Vagina (tissue), 2 donors: Measurements from ENCODE around the gene THRAP3. TPM values are rescaled to one million over a fixed set of nuclear protein-coding genes. Genes with fewer than 3 reads are reported as not detected.

Source experiments
- DNase-seq, 2 donors: peaks; one replicate each; pipeline ENCODE4 v3.0.0-alpha.2; 2017; ENCODE audit errors: extremely low spot score in 2 of 2
- H3K27ac ChIP-seq: fragments of 200-600 bp; sonication (generic); one replicate; pipeline ENCODE4 v1.5.1; 2019
- H3K27me3 ChIP-seq: fragments of 200-600 bp; sonication (generic); one replicate; pipeline ENCODE4 v1.5.1; 2019
- H3K36me3 ChIP-seq, 2 donors: fragments of 200-600 bp; sonication (generic); one replicate each; pipeline ENCODE4 v1.5.1; 2017 to 2019
- H3K4me1 ChIP-seq: fragments of 200-600 bp; sonication (generic); one replicate; pipeline ENCODE4 v1.5.1; 2019
- H3K4me3 ChIP-seq, 2 donors: fragments of 200-600 bp; sonication (generic); 1 replicate in 1 of 2; 2 replicates in 1 of 2; pipeline ENCODE4 v1.5.1; 2016 to 2019
- H3K9me3 ChIP-seq: fragments of 200-600 bp; sonication (generic); one replicate; pipeline ENCODE4 v1.5.1; 2019
- POLR2A ChIP-seq, 2 donors: fragments of 450-650 bp; IDR thresholded peaks; one replicate each; pipeline ENCODE4 v1.6.1; 2017; ENCODE audit warnings: antibody characterized with exemption in 2 of 2, mild to moderate bottlenecking in 2 of 2, moderate library complexity in 2 of 2
- POLR2AphosphoS5 ChIP-seq, 2 donors: sonication (generic); formaldehyde crosslinking; IDR thresholded peaks; one replicate each; pipeline ENCODE4 v1.9.0; 2017; ENCODE audit warnings: antibody characterized with exemption in 2 of 2, mild to moderate bottlenecking in 2 of 2, low read depth in 1 of 2; ENCODE audit not compliant: insufficient read depth in 1 of 2
- intact Hi-C: fragments of 100-400 bp; cut with DNase I; formaldehyde crosslinking; loops from one replicate; pipeline ENCODE4 v1.15.1; 2023
- total RNA-seq: library from RNA; depleted of rRNA; stranded (reverse); fragments of >200 nt; gene quantifications from one replicate; pipeline ENCODE4 v1.2.3, GENCODE V29; 2016
- TF ChIP-seq, protein P1 (sequence below), 3 experiments: fragments of 450-650 bp in 2 of 3; fragments of 200-600 bp in 1 of 3; sonication (generic) in 1 of 3; IDR thresholded peaks; one replicate each; pipeline ENCODE4 v1.5.1; 2017 to 2019; ENCODE audit warnings: antibody characterized with exemption in 3 of 3, mild to moderate bottlenecking in 2 of 3, moderate library complexity in 2 of 3

Gene THRAP3, protein sequence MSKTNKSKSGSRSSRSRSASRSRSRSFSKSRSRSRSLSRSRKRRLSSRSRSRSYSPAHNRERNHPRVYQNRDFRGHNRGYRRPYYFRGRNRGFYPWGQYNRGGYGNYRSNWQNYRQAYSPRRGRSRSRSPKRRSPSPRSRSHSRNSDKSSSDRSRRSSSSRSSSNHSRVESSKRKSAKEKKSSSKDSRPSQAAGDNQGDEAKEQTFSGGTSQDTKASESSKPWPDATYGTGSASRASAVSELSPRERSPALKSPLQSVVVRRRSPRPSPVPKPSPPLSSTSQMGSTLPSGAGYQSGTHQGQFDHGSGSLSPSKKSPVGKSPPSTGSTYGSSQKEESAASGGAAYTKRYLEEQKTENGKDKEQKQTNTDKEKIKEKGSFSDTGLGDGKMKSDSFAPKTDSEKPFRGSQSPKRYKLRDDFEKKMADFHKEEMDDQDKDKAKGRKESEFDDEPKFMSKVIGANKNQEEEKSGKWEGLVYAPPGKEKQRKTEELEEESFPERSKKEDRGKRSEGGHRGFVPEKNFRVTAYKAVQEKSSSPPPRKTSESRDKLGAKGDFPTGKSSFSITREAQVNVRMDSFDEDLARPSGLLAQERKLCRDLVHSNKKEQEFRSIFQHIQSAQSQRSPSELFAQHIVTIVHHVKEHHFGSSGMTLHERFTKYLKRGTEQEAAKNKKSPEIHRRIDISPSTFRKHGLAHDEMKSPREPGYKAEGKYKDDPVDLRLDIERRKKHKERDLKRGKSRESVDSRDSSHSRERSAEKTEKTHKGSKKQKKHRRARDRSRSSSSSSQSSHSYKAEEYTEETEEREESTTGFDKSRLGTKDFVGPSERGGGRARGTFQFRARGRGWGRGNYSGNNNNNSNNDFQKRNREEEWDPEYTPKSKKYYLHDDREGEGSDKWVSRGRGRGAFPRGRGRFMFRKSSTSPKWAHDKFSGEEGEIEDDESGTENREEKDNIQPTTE
- 57.7 TPM for total RNA-seq

DNA sequence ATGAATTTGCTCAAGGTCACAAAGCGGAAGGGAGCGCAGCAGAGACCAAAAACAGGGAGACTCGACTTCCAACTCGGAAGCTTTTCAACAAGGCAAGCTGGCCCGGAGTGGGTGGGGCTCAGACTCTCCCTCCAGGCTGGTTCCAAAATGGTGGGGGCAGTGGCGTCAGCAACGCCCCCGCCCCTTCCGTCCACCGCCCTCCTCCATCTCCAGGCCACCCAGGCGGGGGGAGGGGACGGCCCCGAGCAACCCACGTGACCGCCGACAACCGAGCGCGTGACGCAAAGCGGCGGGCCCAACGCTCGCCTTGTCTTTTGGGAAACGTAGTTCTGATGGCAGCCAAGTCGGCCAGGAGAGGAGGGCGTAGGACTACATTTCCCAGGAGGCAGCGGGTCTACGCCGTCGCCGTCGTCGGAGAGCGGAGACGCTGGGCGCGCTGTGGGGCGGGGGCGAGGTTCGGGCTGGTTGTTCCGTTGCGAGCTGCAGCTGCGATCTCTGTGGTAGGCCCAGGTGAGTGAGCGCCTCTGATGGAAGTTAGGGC lies at the start of gene THRAP3:
Gene THRAP3, plus strand, starts transcription at position 448 of the 541 bp plus-strand sequence. CDS start 58,121 bp downstream, outside the sequence.
- H3K27ac ChIP-seq, result peak within 1 kb of the TSS; percentile 97
- H3K9me3 ChIP-seq, result no peaks in the 10 kb centered on the region
- intact Hi-C loops, result loop anchor here (10.0 kb wide), 1 partner anchor 69 kb away; the partner anchor contains the start of gene MAP7D1
- peak within 1 kb of the TSS; percentile 92 to 95 for H3K4me3 ChIP-seq
- TF ChIP-seq POLR2AphosphoS5 (IDR thresholded peaks at IDR 0.05; ENCODE audit: insufficient read depth in 1 of 2, low read depth in 1 of 2), result peak; percentile 99
- peak; percentile 87 to 97 for TF ChIP-seq POLR2A (IDR thresholded peaks at IDR 0.05)
- TF ChIP-seq, protein P1, sequence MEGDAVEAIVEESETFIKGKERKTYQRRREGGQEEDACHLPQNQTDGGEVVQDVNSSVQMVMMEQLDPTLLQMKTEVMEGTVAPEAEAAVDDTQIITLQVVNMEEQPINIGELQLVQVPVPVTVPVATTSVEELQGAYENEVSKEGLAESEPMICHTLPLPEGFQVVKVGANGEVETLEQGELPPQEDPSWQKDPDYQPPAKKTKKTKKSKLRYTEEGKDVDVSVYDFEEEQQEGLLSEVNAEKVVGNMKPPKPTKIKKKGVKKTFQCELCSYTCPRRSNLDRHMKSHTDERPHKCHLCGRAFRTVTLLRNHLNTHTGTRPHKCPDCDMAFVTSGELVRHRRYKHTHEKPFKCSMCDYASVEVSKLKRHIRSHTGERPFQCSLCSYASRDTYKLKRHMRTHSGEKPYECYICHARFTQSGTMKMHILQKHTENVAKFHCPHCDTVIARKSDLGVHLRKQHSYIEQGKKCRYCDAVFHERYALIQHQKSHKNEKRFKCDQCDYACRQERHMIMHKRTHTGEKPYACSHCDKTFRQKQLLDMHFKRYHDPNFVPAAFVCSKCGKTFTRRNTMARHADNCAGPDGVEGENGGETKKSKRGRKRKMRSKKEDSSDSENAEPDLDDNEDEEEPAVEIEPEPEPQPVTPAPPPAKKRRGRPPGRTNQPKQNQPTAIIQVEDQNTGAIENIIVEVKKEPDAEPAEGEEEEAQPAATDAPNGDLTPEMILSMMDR (IDR thresholded peaks at IDR 0.05), result no peak
- peak; percentile 100 for DNase-seq
- peaks cover 0 to 9% of the 10 kb centered on the region in 2 donors for H3K36me3 ChIP-seq
- peaks cover 50% of the 10 kb centered on the region for H3K4me1 ChIP-seq
- no peaks in the 10 kb centered on the region for H3K27me3 ChIP-seq

DNA sequence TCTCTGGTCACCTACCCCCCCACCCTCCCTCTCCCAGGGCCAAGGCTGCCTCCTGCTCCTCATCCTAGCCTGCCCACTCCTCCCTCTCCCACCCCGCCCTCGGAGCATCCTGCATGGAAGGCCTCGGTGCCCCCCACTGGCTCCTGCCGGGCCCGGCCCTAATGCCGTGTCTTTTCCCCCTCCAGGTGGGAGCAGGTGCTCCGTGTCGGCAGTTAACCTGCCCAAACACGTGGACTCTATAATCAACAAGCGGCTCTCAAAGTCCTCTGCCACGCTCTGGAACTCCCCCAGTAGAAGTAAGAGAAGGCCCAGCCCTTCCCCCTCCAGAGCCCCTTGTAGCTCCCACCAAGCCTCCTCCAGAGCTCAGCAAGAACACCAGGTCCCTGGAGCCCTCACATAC lies 49.5 kb upstream of the THRAP3 start:
- TF ChIP-seq, protein P1 (IDR thresholded peaks at IDR 0.05), result no peak
- no peak for TF ChIP-seq POLR2AphosphoS5 (IDR thresholded peaks at IDR 0.05; ENCODE audit: insufficient read depth in 1 of 2, low read depth in 1 of 2)
- TF ChIP-seq POLR2A (IDR thresholded peaks at IDR 0.05), result no peak
- DNase-seq, result no peak
- H3K27me3 ChIP-seq, result no peaks in the 10 kb centered on the region
- peaks cover 22% of the 10 kb centered on the region for H3K4me1 ChIP-seq
- H3K27ac ChIP-seq, result peak overlapping the region; percentile 2
- intact Hi-C loops, result no loop called here
- H3K9me3 ChIP-seq, result no peaks in the 10 kb centered on the region
- peaks cover 0 to 88% of the 10 kb centered on the region in 2 donors for H3K36me3 ChIP-seq
- H3K4me3 ChIP-seq, result no peak overlapping the region

DNA sequence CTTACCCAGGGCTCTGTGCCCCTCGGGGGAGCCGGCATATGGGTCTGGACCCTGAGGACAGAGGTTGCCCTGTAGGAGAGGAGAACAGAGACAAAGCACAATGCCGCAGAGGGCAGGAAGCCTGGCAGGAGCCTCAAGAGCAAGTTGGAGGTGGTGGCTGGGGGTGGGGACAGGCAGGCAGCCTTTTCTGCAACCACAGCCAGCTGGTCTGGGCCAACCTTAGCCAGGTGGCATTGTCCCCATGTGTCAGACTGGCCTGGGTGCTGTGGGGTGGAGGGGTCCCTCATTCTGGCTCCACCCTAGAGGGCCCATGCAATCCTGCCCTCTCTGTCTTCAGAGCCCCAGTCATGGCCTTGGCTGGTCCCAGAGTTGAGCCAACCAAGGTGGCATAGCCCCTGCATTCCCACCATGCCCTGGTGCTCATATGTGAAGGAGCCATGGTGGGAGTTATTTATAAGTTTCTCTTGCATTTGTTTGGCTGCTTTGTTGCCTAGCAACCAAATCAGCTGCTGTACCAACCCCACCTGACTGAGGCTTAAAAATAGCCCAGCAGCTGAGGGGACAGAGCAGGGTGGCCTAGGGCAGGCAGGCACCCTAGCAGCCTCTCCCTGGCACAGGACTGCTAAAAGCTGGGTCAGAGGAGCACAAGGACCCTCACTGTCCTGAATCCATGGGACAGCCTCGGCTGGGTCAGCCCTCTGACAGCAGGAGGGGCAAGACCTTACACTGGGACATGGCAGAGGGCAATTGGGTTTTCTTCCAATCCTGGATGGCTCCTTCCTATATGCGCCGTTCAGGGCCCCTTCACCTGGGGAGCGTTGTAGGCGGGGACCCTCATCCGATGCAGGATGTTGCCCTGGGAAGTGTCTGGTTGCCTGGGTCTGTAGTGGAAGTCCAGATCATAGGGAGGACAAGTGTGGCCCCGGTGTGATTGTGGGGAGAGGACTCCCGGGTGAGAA lies 48.8 kb upstream of the THRAP3 start:
- H3K4me3 ChIP-seq, result no peak overlapping the region
- peak overlapping the region; percentile 59 for H3K27ac ChIP-seq
- H3K27me3 ChIP-seq, result no peaks in the 10 kb centered on the region
- DNase-seq, result no peak
- no peaks in the 10 kb centered on the region for H3K9me3 ChIP-seq
- intact Hi-C loops, result no loop called here
- no peak for TF ChIP-seq POLR2AphosphoS5 (IDR thresholded peaks at IDR 0.05; ENCODE audit: insufficient read depth in 1 of 2, low read depth in 1 of 2)
- no peak for TF ChIP-seq POLR2A (IDR thresholded peaks at IDR 0.05)
- TF ChIP-seq, protein P1 (IDR thresholded peaks at IDR 0.05), result no peak
- peaks cover 22% of the 10 kb centered on the region for H3K4me1 ChIP-seq
- H3K36me3 ChIP-seq, result peaks cover 0 to 95% of the 10 kb centered on the region in 2 donors

DNA sequence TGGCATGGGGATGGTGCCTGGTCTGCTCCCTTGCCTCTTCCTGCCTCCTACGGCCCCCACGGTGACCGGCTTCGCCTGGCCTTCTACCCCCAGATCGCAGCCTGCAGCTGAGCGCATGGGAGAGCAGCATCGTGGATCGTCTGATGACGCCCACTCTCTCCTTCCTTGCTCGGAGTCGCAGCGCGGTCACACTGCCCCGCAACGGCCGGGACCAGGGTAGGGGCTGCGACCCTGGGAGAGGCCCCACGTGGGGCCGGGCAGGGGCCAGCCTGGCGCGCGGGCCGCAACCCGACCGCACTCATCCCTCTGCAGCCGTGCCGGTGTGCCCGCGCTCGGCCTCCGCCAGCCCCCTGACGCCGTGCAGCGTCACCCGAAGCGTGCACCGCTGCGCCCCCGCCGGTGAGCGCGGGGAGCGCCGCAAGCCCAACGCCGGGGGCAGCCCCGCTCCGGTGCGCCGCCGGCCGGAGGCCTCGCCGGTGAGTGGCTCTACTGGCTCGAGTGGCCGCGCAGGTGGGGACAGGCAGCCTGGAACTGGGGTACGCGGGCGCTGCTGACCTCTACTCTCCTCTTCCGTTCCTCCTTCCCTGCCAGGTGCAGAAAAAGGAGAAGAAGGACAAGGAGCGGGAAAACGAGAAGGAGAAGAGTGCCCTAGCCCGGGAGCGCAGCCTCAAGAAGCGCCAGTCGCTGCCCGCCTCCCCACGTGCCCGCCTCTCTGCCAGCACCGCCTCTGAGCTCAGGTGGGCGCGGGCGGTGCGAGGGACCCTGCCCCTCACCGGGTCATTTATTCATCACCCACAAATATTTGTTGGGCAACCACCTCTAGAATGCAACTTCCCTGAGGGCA lies 47.9 kb upstream of the THRAP3 start:
- TF ChIP-seq, protein P1 (IDR thresholded peaks at IDR 0.05), result no peak
- TF ChIP-seq POLR2AphosphoS5 (IDR thresholded peaks at IDR 0.05; ENCODE audit: insufficient read depth in 1 of 2, low read depth in 1 of 2), result no peak
- no peak for TF ChIP-seq POLR2A (IDR thresholded peaks at IDR 0.05)
- peaks cover 0 to 93% of the 10 kb centered on the region in 2 donors for H3K36me3 ChIP-seq
- H3K4me1 ChIP-seq, result peaks cover 16% of the 10 kb centered on the region
- no peaks in the 10 kb centered on the region for H3K27me3 ChIP-seq
- peak overlapping the region; percentile 59 for H3K27ac ChIP-seq
- H3K9me3 ChIP-seq, result no peaks in the 10 kb centered on the region
- intact Hi-C loops, result no loop called here
- no peak for DNase-seq
- no peak overlapping the region for H3K4me3 ChIP-seq
